Progenitor cell of endocrine pancreas (in vitro differentiated cells): Measurements from ENCODE around the gene KIF14. TPM values are rescaled to one million over a fixed set of nuclear protein-coding genes. Genes with fewer than 3 reads are reported as not detected.

Experiments
- DNase-seq: peaks from one replicate; pipeline ENCODE4 v3.0.0; 2021; ENCODE audit warnings: low spot score; ENCODE audit not compliant: unreplicated experiment
- H3K27ac Mint-ChIP-seq: 2 replicates; pipeline ENCODE4 v1.8.0; 2021; ENCODE audit warnings: mild to moderate bottlenecking, moderate library complexity, mixed read lengths
- H3K27me3 Mint-ChIP-seq: 2 replicates; pipeline ENCODE4 v1.8.0; 2021; ENCODE audit warnings: mixed read lengths
- H3K36me3 Mint-ChIP-seq: 2 replicates; pipeline ENCODE4 v1.8.0; 2022; ENCODE audit warnings: mixed read lengths; ENCODE audit not compliant: insufficient read depth
- H3K4me1 Mint-ChIP-seq: 2 replicates; pipeline ENCODE4 v1.8.0; 2021; ENCODE audit warnings: low read depth, mixed read lengths
- H3K4me3 Mint-ChIP-seq: 2 replicates; pipeline ENCODE4 v1.8.0; 2021; ENCODE audit warnings: low read depth, mild to moderate bottlenecking, moderate library complexity, mixed read lengths
- H3K9me3 Mint-ChIP-seq: 2 replicates; pipeline ENCODE4 v1.8.0; 2021; ENCODE audit warnings: low read depth, mixed read lengths
- total RNA-seq: library from RNA; stranded (reverse); gene quantifications from 2 replicates; pipeline ENCODE4 v1.2.1, GENCODE V29; 2021
- TF ChIP-seq, protein P1 (sequence below): fragments of 200-600 bp; sonication (generic); IDR thresholded peaks from one replicate; pipeline ENCODE4 v1.5.0; 2021; ENCODE audit warnings: antibody characterized with exemption, mild to moderate bottlenecking; ENCODE audit not compliant: unreplicated experiment

Gene KIF14
- total RNA-seq, 1 donor from 2014 or later, result 7.8 TPM

DNA sequence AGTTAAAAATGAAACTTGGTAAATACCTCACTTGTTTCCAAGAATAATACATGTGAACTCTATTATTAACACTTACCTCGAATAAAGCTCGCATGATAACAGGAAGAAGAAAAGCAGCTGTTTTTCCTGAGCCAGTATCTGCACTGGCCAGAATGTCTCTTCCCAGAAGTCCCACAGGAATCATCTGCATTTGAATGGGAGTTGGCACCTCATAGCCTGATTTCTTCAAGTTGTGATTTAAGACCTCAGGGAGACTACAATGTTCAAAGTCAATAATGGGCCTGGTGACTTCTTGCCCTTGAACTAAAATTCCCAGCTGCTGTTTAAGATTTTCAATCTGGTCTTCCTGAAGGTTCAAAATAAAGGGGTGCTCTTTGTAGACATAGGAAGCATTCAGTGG is 45.3 kb upstream of the KIF14 start:
- Mint-ChIP-seq H3K36me3 (peaks cover 17% of the 10 kb centered on the region), H3K27me3 (no peaks in the 10 kb centered on the region), H3K4me3 (no peak overlapping the region), H3K9me3 (no peaks in the 10 kb centered on the region), H3K27ac (no peak overlapping the region), H3K4me1 (peaks cover 14% of the 10 kb centered on the region)
- TF ChIP-seq, protein P1, sequence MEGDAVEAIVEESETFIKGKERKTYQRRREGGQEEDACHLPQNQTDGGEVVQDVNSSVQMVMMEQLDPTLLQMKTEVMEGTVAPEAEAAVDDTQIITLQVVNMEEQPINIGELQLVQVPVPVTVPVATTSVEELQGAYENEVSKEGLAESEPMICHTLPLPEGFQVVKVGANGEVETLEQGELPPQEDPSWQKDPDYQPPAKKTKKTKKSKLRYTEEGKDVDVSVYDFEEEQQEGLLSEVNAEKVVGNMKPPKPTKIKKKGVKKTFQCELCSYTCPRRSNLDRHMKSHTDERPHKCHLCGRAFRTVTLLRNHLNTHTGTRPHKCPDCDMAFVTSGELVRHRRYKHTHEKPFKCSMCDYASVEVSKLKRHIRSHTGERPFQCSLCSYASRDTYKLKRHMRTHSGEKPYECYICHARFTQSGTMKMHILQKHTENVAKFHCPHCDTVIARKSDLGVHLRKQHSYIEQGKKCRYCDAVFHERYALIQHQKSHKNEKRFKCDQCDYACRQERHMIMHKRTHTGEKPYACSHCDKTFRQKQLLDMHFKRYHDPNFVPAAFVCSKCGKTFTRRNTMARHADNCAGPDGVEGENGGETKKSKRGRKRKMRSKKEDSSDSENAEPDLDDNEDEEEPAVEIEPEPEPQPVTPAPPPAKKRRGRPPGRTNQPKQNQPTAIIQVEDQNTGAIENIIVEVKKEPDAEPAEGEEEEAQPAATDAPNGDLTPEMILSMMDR, result no peak
- no peak for DNase-seq

DNA sequence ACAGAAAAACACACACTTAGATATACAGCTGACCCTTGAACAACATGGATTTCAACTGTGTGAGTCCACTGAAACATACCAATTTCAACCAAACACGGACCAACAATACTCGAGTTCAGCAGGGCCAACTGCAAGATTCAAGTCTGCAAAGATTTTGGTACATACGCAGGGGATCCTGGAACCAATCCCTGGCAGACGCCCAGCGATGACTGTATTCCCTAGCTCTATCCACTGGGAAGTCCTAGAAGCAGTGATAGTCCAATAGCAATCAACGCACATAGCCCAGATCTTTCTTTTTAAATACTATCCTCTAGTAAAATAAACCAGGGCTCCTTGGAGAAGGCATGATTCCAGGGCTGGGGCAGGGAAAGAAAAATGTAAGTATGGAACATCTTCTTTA is 40.2 kb upstream of the KIF14 start:
- DNase-seq, result no peak
- no peaks in the 10 kb centered on the region for H3K4me1 Mint-ChIP-seq
- TF ChIP-seq, protein P1, result no peak

DNA sequence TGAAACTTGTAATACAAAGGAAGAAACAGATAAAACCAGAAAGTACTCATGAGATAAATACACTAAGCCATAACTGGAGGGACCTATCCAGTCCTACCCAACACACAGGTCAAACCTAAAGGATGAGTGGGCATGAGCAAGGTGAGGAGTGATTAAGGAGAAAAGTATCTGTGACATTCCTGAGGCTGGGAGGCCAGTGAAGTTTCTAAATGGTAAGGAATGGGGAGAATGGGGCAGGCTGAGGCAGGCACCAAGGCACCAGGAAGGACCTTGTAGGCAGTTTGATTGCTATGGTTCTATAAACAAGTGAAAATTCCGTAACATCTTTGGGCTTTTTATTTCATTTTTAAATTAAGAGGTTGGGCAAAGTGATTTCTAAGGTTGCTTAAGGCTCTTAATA is 38.7 kb upstream of the KIF14 start:
- Mint-ChIP-seq H3K27ac (peak overlapping the region; percentile 47), H3K36me3 (peaks cover 25% of the 10 kb centered on the region), H3K27me3 (no peaks in the 10 kb centered on the region), H3K9me3 (no peaks in the 10 kb centered on the region), H3K4me1 (no peaks in the 10 kb centered on the region), H3K4me3 (no peak overlapping the region)
- no peak for DNase-seq
- TF ChIP-seq, protein P1, result no peak

More for the DNA sequence above, 40.2 kb upstream of the KIF14 start:
- no peak overlapping the region for H3K4me3 Mint-ChIP-seq
- no peaks in the 10 kb centered on the region for H3K27me3 Mint-ChIP-seq
- peaks cover 28% of the 10 kb centered on the region for H3K36me3 Mint-ChIP-seq
- no peak overlapping the region for H3K27ac Mint-ChIP-seq
- no peaks in the 10 kb centered on the region for H3K9me3 Mint-ChIP-seq

DNA sequence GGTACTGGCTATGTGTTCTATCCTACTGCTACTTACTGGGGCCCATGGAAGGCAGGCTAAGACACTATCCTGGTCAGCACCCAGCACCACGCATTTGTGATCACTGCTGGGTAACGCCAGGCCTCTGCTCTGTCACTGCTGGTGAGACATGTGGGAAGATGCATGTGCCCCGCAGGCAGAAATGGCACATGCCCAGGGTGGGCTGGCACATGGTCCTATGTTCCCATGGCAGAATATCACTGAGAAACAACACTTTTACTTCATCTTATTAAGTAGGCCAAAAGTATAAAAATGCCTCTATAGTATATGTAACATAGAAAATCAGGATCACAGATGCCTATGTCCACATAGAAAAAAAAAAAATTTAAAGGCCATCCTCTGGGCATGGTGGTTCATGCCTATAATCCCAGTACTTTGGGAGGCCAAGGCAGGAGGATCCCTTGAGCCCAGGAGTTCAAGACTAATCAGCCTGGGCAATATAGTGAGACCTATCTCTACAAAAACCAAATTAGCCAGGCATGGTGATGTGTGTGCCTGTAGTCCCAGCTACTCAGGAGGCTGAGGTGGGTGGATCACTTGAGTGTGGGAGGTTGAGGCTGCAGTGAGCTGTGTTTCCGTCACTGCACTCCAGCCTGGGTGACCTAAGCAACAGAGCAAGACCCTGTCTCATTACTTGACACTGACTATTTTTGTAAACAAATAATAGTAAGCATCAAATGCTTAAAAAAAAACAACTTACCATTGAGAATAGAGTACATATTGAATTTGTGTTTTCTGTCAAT is 37.7 kb upstream of the KIF14 start:
- no peak overlapping the region for H3K4me3 Mint-ChIP-seq
- no peak for DNase-seq
- TF ChIP-seq, protein P1, result no peak
- H3K36me3 Mint-ChIP-seq, result peaks cover 26% of the 10 kb centered on the region
- no peaks in the 10 kb centered on the region for H3K4me1 Mint-ChIP-seq
- H3K27me3 Mint-ChIP-seq, result no peaks in the 10 kb centered on the region
- no peaks in the 10 kb centered on the region for H3K9me3 Mint-ChIP-seq
- no peak overlapping the region for H3K27ac Mint-ChIP-seq

DNA sequence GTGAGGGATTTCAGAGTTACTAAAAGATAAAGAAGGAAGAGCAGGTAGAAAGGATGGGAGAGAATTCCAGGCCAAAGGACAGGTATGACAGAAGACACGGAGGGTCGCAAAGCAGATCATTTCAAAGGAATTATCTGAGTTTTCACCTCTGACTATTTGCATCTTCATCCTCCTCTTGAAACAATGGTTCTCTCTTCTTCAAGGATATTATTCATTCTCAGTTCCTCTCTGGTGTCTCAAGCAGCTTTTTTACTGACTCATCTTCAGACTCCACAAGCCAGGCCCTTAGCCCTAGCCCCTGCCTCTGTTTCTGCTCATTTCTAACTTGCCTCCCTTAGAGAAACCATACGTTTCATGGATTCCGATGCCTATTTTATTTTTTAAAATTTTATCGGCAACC is 34.1 kb upstream of the KIF14 start:
- H3K27ac Mint-ChIP-seq, result no peak overlapping the region
- H3K9me3 Mint-ChIP-seq, result no peaks in the 10 kb centered on the region

More for the DNA sequence above, 34.1 kb upstream of the KIF14 start:
- TF ChIP-seq, protein P1, result no peak
- DNase-seq, result no peak
- H3K4me3 Mint-ChIP-seq, result no peak overlapping the region
- no peaks in the 10 kb centered on the region for H3K4me1 Mint-ChIP-seq
- H3K27me3 Mint-ChIP-seq, result no peaks in the 10 kb centered on the region
- peaks cover 25% of the 10 kb centered on the region for H3K36me3 Mint-ChIP-seq
